Smooth muscle cell of the brain vasculature (primary cell): ENCODE data around the gene SLFN14.
A peak's percentile ranks its signal among the peaks of the same experiment; 100 is the strongest.
"Not testable (repeated sequence)": the region's sequence is repeated elsewhere in the genome, so short reads cannot be mapped to it uniquely, and the experiment has no call there.

Experiments used
- DNase-seq: peaks from one replicate; pipeline ENCODE4 v3.0.0-alpha.2; 2012; ENCODE audit warnings: low read depth, low spot score

The SLFN14 gene

GRCh38 chr17:35560703-35561102 lies at the start of gene SLFN14:
TSS of gene SLFN14 (minus strand) at chr17:35560819. CDS start at chr17:35558062, 2,757 bp downstream.
- no peak for DNase-seq

DNA sequence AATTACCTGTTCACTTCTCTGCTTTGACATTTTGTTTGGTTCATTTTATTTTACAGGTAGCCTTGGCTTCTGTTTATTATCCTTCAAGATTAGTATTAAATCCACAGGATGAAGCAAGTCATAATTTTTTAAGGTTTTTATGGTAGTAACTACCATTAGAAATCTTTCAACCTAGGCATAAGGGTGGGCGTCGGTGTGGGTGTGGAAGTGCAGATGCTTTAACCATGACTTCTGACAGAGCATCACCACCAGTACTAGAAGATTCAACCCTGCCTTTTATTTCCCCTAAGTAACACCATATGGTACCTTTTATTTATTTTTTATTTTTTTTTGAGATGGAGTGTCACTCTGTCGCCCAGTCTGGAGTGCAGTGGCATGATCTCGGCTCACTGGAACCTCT lies 49.2 kb upstream of the SLFN14 start:
- DNase-seq = no peak

- DNase-seq = no peak
These were observed 46.7 kb upstream of the SLFN14 start for GRCh38 chr17:35607239-35607847.

GRCh38 chr17:35605678-35606077 lies 45.1 kb upstream of the SLFN14 start:
- no peak for DNase-seq

- no peak for DNase-seq
These were observed 43.1 kb upstream of the SLFN14 start for GRCh38 chr17:35603674-35604073.

DNA sequence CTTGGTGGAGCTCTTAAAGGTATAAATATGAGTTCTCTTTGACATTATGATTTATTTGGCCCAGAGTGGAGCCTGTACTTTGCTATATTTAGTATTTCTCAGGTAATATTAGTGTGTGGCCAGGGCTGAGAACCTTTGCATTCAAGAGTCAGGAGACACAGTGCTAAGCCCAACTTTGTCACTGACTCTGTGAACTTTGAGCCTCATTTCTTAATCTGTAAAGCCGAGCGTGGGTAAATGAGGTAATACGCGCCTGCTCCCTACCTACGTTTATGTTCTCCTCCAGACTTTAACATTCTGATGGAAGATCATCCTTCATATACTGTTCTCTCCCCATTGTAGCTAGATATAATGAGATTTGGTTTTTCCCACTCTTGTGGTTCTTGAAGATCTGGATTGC lies 37.0 kb upstream of the SLFN14 start:
- no peak for DNase-seq

DNA sequence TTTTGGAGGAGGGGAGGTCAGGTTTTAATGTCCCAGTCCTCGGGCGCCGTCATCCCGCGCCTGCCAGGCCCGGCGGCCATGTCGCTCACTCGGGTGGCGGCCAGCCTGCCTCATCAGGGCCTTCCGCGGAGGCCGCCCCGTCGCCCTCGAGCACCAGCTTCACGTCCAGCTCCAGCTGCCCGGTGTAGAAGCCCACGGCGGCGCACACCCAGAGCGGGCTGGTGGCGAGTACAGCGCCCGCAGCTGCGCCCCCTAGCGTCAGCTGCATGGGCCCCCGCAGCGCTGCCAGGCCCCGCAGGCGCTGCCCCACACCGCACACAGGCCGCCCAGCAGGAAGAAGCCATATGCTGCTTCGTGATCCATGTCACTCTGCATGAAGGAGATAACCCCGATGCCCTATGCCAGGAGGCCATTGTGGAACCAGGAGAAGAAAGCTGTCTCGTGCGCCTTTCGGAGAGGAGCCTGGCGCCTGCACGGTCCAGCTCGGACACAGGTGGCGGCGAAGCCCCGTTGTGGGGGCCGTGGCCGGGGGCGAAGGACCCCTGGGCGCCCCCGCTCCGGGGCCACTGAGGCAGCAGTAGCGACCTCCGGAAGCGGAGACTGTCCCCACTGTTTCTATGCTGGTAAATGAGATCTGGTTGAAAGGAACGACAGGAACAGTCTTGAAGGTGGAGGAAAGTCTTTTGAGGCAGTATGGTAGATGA lies 36.1 kb upstream of the SLFN14 start:
- no peak for DNase-seq

- DNase-seq = no peak
These were observed 35.5 kb upstream of the SLFN14 start for GRCh38 chr17:35596072-35596471.

DNA sequence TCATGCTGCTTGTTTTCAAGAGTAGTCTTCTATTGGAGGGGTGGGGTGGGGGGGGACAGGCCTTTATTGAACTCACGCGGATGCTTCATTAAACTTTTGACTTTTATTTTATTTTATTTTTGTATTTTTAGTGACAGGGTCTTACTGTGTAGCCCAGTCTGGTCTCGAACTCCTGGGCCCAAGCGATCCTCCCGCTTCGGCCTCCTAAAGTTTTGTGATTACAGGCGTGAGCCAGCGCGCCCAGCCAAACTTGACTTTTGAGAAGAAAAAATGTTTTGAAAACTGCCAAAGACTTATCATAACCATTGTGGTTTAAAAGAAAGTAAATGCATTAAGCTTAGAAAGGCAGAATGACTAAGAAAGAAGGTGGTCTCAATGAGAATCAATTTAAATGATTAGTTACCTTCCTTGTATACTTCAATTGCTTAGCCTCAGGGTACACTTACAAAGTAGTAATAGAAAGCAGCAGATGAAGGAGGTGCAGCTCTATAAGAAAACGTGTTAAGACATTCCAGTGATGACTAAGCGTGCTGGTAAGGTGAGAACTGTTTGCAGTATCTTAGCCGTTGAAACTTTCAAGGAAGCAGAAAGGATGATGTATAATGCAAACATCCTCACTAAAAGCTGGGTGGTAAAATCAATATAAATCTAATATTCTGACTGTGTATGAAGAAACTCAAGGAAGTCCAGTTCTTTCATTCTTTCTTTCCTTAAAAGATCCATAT lies 27.7 kb upstream of the SLFN14 start:
- DNase-seq = no peak

- DNase-seq = peak; percentile 94
These were observed 26.7 kb upstream of the SLFN14 start, which contains the start of gene AP2B1 for GRCh38 chr17:35587074-35587961. TSS of gene AP2B1 (plus strand) at chr17:35587322. CDS start at chr17:35594031, 6,709 bp downstream.

DNA sequence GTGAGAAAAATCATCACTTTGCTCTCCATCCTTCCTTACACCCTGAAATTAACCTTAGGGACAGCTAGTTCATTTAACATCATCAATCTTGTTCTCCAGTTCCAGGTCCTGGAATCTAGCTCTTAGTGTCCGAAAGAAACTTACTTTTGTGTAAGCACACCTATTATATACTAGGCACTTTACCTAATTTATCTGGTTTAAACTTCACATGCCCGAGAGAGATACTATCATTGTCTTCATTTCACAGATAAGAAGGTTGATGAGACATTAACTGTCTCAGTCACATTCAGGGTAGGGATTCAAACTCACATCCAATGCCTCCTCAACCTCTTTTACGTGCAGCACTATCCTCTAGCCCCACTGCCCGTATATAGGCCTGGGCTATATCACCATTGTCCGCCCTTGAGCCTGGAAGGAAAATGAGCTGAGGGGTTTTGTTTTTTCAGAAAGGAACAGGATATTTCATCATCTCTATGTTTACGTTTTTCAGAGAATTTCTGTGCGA lies 26.0 kb upstream of the SLFN14 start:
- no peak for DNase-seq

DNA sequence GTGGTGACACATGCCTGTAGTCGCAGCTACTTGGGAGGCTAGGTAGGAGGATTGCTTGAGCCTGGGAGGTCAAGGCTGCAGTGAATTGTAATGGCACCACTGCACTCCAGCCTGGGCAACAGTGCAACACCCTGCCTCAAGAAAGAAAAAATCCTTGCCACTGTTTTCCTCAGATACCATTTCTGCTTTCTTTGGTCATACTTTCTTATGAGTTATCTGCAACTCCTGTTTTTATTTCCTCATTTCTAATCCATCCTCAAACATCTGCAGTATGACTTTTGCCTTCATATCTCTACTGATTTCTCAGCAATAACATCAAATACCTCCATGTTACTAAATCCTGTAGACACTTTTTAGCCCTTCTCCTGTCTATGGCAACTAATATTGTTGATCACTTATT lies 23.4 kb upstream of the SLFN14 start:
- no peak for DNase-seq

GRCh38 chr17:35578929-35579432 lies 18.4 kb upstream of the SLFN14 start:
- DNase-seq = no peak

DNA sequence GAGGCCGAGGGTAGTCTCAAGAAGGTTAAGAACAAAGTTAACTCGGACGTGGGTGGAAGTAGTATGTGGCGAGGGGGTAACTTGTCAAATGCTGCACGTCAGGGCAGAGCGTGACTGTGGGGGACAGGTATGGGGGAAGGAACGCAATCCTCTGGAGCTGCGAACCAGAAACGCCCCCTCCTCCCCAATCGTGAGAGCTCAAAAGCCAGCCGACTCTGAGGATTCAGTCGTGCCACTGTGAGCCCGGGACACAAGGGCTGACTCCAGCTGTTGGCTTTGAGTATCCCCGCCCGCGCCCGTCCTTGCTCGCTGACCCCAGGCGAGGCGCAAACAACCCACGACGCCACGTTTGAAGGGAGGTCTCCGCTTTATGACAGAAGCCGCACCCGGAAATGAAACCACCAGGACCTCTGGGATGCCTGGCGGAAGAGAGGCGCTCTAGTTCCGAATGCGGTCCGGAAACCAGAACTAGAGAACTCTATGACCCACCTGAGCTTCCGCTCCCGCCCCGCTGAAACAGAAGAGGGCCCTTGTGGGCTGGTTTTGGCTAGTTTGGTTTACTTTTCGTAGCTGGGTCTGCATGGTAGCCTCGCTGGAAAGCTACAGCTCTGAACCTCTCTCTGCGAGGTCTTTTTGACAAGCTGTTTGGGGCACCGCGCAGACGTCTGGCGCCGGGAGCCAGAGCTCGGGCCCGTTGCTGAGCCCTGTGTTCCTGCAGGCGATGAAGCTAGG lies 17.7 kb upstream of the SLFN14 start, which contains the start of gene PEX12:
Gene PEX12, minus strand, starts transcription at position 375 of the 732 bp plus-strand sequence. CDS start 550 bp downstream, outside the sequence.
- DNase-seq = peak; percentile 62

GRCh38 chr17:35577830-35578196 lies 17.2 kb upstream of the SLFN14 start:
- DNase-seq = no peak

DNA sequence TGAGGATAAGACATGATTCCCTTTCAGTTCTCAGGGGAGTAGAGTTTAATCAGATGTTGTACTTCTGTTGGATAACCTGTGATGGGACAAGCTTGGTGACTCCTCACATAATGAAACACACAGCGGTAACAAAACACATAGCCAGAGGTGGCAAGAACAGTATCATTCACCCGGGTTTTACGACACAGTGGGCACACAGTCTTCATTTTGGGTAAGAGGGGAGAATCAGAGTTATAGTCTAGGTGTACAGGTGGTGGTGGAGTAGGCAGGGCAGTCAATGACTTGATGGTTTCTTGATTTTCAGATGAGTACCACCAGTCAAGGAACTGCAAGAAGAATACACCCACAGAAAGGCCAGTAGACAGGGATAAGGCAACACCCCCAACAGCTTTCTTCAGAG lies 15.1 kb upstream of the SLFN14 start:
- DNase-seq = no peak

GRCh38 chr17:35569405-35569804 lies 8.8 kb upstream of the SLFN14 start:
- DNase-seq = no peak

- DNase-seq = no peak
These were observed 7.9 kb upstream of the SLFN14 start for GRCh38 chr17:35568561-35568960.

GRCh38 chr17:35566968-35567367 lies 6.3 kb upstream of the SLFN14 start:
- DNase-seq = no peak

DNA sequence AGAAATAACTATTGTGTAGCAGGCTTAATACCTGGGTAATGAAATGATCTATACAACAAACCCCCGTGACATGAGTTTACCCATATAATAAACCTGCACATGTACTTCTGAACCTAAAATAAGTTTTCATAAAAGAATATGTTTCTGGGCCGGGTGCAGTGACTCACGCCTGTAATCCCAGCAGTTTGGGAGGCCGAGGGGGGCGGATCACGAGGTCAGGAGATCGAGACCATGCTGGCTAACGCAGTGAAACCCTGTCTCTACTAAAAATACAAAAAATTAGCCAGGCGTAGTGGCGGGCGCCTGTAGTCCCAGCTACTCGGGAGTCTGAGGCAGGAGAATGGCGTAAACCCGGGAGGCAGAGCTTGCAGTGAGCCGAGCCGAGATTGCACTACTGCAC lies 2.6 kb upstream of the SLFN14 start:
- not testable (repeated sequence) for DNase-seq
